SK-N-SH (cell line): Measurements from ENCODE around the gene ATG7.

Source experiments
- ELF1 ChIP-seq: IDR thresholded peaks from 2 replicates; pipeline ENCODE4 v1.4.0; 2012
- GABPA ChIP-seq: IDR thresholded peaks from 2 replicates; pipeline ENCODE4 v1.4.0; 2012; ENCODE audit warnings: low read depth, mild to moderate bottlenecking
- POLR2AphosphoS5 ChIP-seq: IDR thresholded peaks from 2 replicates; pipeline ENCODE4 v1.6.1; 2012; ENCODE audit warnings: low read depth, low read length
- RCOR1 ChIP-seq: fragments of 150-350 bp; IDR thresholded peaks from 2 replicates; pipeline ENCODE4 v1.6.1; 2017; ENCODE audit warnings: antibody characterized with exemption, low read length
- YY1 ChIP-seq: IDR thresholded peaks from 2 replicates; pipeline ENCODE4 v1.4.0; 2012; ENCODE audit warnings: low read depth, mild to moderate bottlenecking
- TF ChIP-seq, protein P1 (sequence below): fragments of 200-600 bp; sonication (generic); IDR thresholded peaks from 2 replicates; pipeline ENCODE4 v1.6.1; 2017; ENCODE audit warnings: antibody characterized with exemption, mild to moderate bottlenecking, moderate library complexity
- TF ChIP-seq, protein P2 (sequence below): IDR thresholded peaks from 2 replicates; pipeline ENCODE4; 2012
- TF ChIP-seq, protein P3 (sequence below): IDR thresholded peaks from 2 replicates; pipeline ENCODE4 v1.4.0; 2012; ENCODE audit warnings: low read depth, borderline replicate concordance

DNA sequence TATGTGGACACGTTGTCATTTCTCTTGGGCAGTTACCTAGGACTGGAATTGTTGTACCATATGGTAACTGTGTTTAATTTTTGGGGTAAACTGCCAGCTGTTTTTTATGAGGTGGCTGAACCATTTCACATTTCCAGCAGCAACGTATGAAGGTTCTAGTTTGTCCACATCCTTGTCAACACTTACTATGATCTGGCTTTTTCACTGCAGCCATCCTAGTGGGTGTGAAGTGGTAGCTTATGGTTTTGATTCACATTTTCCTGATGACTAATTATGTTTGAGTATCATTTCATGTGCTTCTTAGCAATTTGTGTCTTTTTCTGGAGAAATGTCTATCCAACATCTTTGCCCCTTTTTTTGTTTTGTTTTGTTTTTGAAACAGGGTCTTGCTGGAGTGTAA, 275.3 kb downstream of the ATG7 start:
- TF ChIP-seq, protein P1, sequence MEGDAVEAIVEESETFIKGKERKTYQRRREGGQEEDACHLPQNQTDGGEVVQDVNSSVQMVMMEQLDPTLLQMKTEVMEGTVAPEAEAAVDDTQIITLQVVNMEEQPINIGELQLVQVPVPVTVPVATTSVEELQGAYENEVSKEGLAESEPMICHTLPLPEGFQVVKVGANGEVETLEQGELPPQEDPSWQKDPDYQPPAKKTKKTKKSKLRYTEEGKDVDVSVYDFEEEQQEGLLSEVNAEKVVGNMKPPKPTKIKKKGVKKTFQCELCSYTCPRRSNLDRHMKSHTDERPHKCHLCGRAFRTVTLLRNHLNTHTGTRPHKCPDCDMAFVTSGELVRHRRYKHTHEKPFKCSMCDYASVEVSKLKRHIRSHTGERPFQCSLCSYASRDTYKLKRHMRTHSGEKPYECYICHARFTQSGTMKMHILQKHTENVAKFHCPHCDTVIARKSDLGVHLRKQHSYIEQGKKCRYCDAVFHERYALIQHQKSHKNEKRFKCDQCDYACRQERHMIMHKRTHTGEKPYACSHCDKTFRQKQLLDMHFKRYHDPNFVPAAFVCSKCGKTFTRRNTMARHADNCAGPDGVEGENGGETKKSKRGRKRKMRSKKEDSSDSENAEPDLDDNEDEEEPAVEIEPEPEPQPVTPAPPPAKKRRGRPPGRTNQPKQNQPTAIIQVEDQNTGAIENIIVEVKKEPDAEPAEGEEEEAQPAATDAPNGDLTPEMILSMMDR: no peak
- TF ChIP-seq, protein P2, sequence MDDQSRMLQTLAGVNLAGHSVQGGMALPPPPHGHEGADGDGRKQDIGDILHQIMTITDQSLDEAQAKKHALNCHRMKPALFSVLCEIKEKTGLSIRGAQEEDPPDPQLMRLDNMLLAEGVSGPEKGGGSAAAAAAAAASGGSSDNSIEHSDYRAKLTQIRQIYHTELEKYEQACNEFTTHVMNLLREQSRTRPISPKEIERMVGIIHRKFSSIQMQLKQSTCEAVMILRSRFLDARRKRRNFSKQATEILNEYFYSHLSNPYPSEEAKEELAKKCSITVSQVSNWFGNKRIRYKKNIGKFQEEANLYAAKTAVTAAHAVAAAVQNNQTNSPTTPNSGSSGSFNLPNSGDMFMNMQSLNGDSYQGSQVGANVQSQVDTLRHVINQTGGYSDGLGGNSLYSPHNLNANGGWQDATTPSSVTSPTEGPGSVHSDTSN: no peak
- no peak for TF ChIP-seq GABPA
- no peak for TF ChIP-seq ELF1
- no peak for TF ChIP-seq POLR2AphosphoS5
- TF ChIP-seq, protein P3, sequence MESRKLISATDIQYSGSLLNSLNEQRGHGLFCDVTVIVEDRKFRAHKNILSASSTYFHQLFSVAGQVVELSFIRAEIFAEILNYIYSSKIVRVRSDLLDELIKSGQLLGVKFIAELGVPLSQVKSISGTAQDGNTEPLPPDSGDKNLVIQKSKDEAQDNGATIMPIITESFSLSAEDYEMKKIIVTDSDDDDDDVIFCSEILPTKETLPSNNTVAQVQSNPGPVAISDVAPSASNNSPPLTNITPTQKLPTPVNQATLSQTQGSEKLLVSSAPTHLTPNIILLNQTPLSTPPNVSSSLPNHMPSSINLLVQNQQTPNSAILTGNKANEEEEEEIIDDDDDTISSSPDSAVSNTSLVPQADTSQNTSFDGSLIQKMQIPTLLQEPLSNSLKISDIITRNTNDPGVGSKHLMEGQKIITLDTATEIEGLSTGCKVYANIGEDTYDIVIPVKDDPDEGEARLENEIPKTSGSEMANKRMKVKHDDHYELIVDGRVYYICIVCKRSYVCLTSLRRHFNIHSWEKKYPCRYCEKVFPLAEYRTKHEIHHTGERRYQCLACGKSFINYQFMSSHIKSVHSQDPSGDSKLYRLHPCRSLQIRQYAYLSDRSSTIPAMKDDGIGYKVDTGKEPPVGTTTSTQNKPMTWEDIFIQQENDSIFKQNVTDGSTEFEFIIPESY: no peak
- no peak for TF ChIP-seq YY1
- TF ChIP-seq RCOR1: no peak
